ENCODE measurements around the gene LAMTOR2. TPM values are rescaled to one million over a fixed set of nuclear protein-coding genes. Genes with fewer than 3 reads are reported as not detected.

Gene LAMTOR2
- total and polyA plus RNA-seq, 2 of the 8 experiments (the other 6 are each of a cell fraction or from before 2014, with no cell fraction given): 54.7 to 122 TPM

GRCh38 chr1:156098784-156099183 is 44.2 kb downstream of the LAMTOR2 start:
- H3K4me3 ChIP-seq (ENCODE audit: extremely low read depth in 1 of 4, insufficient read depth in 2 of 4, low read depth in 3 of 4, low read length in 4 of 4): no peak overlapping the region
- WGBS, 2 experiments (ENCODE audit: extremely low coverage in 1 of 2, insufficient coverage in 1 of 2, insufficient read length in 1 of 2, insufficient replicate concordance in 2 of 2, low coverage in 1 of 2, low lambda C conversion rate in 2 of 2, missing lambda C conversion rate in 1 of 2): 58% methylated on average over 2 of the region's 2 CpGs; no CpG with 5 or more reads in 1 of the 2 experiments
- TF ChIP-seq GTF2F1 (IDR thresholded peaks at IDR 0.05; ENCODE audit: borderline replicate concordance, low read depth, low read length) (no peak), CBX8 (IDR thresholded peaks at IDR 0.05; ENCODE audit: borderline replicate concordance, low read depth, low read length) (no peak), SP4 (IDR thresholded peaks at IDR 0.05; ENCODE audit: low read length) (no peak), KDM5A (IDR thresholded peaks at IDR 0.05; ENCODE audit: low read length) (no peak), POLR2AphosphoS5 (IDR thresholded peaks at IDR 0.05; ENCODE audit: low read depth, low read length) (no peak), RFX5 (IDR thresholded peaks at IDR 0.05; ENCODE audit: borderline replicate concordance, low read depth, low read length) (no peak), HDAC6 (IDR thresholded peaks at IDR 0.05; ENCODE audit: low read depth, low read length) (no peak)
- H3K23me2 ChIP-seq (ENCODE audit: low read depth, low read length): no peaks in the 10 kb centered on the region
- peaks cover 2 to 19% (median 9%) of the 10 kb centered on the region in 4 experiments for H3K4me1 ChIP-seq (replicated peaks in 1 of 4; ENCODE audit: control insufficient read depth in 3 of 4, insufficient read depth in 4 of 4, low read length in 3 of 4)
- no peak overlapping the region for H4K5ac ChIP-seq (ENCODE audit: insufficient read length, low read depth, low read length)
- no peak overlapping the region for H3K18ac ChIP-seq (ENCODE audit: extremely low read depth, low read length)
- H3K9me3 ChIP-seq (ENCODE audit: insufficient read depth in 2 of 2, low read depth in 1 of 2, low read length in 1 of 2): no peaks in the 10 kb centered on the region
- no peak overlapping the region for H2BK20ac ChIP-seq (ENCODE audit: low read length)
- H3K36me3 ChIP-seq (ENCODE audit: control insufficient read depth in 2 of 4, insufficient read depth in 4 of 4, low read length in 3 of 4): no peaks in the 10 kb centered on the region
- H2BK15ac ChIP-seq (ENCODE audit: low read length): no peak overlapping the region
- H3K23ac ChIP-seq (ENCODE audit: insufficient read length): no peak overlapping the region
- no peak for DNase-seq (ENCODE audit: low read depth in 1 of 2, low spot score in 2 of 2)
- H3K14ac ChIP-seq (ENCODE audit: insufficient read length): no peak overlapping the region
- H3K4ac ChIP-seq (replicated peaks; ENCODE audit: insufficient read length, low read depth, low read length): no peak overlapping the region
- no peak overlapping the region for H3K4me2 ChIP-seq (ENCODE audit: insufficient read depth in 1 of 2, low read depth in 2 of 2, low read length in 2 of 2)
- H4K91ac ChIP-seq (replicated peaks; ENCODE audit: insufficient read length, low read length): no peak overlapping the region
- H3K56ac ChIP-seq (replicated peaks; ENCODE audit: insufficient read length, low read depth, low read length): no peak overlapping the region
- H2AK5ac ChIP-seq (ENCODE audit: low read depth, low read length): no peak overlapping the region
- no peaks in the 10 kb centered on the region for H3K79me1 ChIP-seq (ENCODE audit: low read depth, low read length)
- ChIA-PET POLR2A (ENCODE audit: partially characterized antibody) (interaction anchor here (1.2 to 29.6 kb wide), 3 partner anchors 16 to 114 kb away, joined by 3 to 763 read pairs (median 3); partner anchors contain the start of genes LMNA and PMF1), CTCF (ENCODE audit: partially characterized antibody) (interaction anchor here (0.7 to 29.5 kb wide), 10 partner anchors 6 to 127 kb away, joined by 3 to 1994 read pairs (median 6); partner anchors contain the start of genes LMNA, MEX3A and RAB25)
- H3K27me3 ChIP-seq (replicated peaks in 1 of 4; ENCODE audit: control insufficient read depth in 3 of 4, extremely low read depth in 1 of 4, insufficient read depth in 3 of 4, low read length in 3 of 4): no peaks in the 10 kb centered on the region; a peak in 1 of 7 replicates
- no peak overlapping the region for H2BK12ac ChIP-seq (ENCODE audit: low read depth, low read length)
- no peak for FAIRE-seq
- peaks cover 2 to 9% of the 10 kb centered on the region in 2 experiments for H4K20me1 ChIP-seq (replicated peaks in 1 of 2; ENCODE audit: control insufficient read depth in 1 of 2, insufficient read depth in 2 of 2, low read length in 2 of 2)
- no peaks in the 10 kb centered on the region for H3K79me2 ChIP-seq (ENCODE audit: control insufficient read depth in 1 of 2, insufficient read depth in 2 of 2, low read length in 2 of 2)
- H3K9ac ChIP-seq (replicated peaks in 1 of 4; ENCODE audit: extremely low read depth in 1 of 4, low read depth in 3 of 4, low read length in 3 of 4): no peak overlapping the region
- no peak overlapping the region for H2AFZ ChIP-seq (ENCODE audit: low read length)
- no peak overlapping the region for H2BK5ac ChIP-seq (ENCODE audit: low read depth, low read length)
- H2BK120ac ChIP-seq (replicated peaks; ENCODE audit: low read depth, low read length): no peak overlapping the region
- H3K27ac ChIP-seq (ENCODE audit: low read depth, low read length): no peak overlapping the region
- no peak overlapping the region for H4K8ac ChIP-seq (ENCODE audit: extremely low read depth, insufficient read depth, low read length)
